KMS-11 (cell line): ENCODE measurements around the gene LCP1.

Source experiments
- H2AFZ ChIP-seq: fragments of 200-600 bp; sonication (generic); 2 replicates; pipeline ENCODE4 v1.6.1; 2016; ENCODE audit warnings: antibody characterized with exemption, mixed run types, low read depth
- H3K27ac ChIP-seq: fragments of 200-600 bp; sonication (generic); 2 replicates; pipeline ENCODE4 v1.6.1; 2016; ENCODE audit warnings: mild to moderate bottlenecking, mixed run types
- H3K27me3 ChIP-seq: fragments of 200-600 bp; sonication (generic); 2 replicates; pipeline ENCODE4 v1.6.1; 2017; ENCODE audit warnings: mild to moderate bottlenecking, low read depth, mixed run types, moderate library complexity; ENCODE audit not compliant: insufficient read depth
- H3K36me3 ChIP-seq: fragments of 200-600 bp; sonication (generic); 2 replicates; pipeline ENCODE4 v1.6.1; 2017; ENCODE audit warnings: mild to moderate bottlenecking, mixed run types; ENCODE audit not compliant: insufficient read depth
- H3K4me1 ChIP-seq: fragments of 200-600 bp; sonication (generic); 2 replicates; pipeline ENCODE4 v1.6.1; 2016; ENCODE audit warnings: mild to moderate bottlenecking, low read depth, mixed run types; ENCODE audit not compliant: poor library complexity, severe bottlenecking
- H3K4me2 ChIP-seq: fragments of 200-600 bp; sonication (generic); 2 replicates; pipeline ENCODE4 v1.7.0; 2016; ENCODE audit warnings: mild to moderate bottlenecking, mixed run types
- H3K4me3 ChIP-seq: fragments of 200-600 bp; sonication (generic); IDR thresholded peaks from 2 replicates; pipeline ENCODE4 v1.6.1; 2017; ENCODE audit warnings: low read depth, low read length, mixed read lengths; ENCODE audit not compliant: insufficient read depth
- H3K79me2 ChIP-seq: fragments of 200-600 bp; sonication (generic); 2 replicates; pipeline ENCODE4 v1.6.1; 2016; ENCODE audit warnings: low read depth, mixed run types; ENCODE audit not compliant: insufficient read depth
- H3K9ac ChIP-seq: fragments of 200-600 bp; sonication (generic); 2 replicates; pipeline ENCODE4 v1.6.1; 2016; ENCODE audit warnings: mild to moderate bottlenecking, mixed run types
- H4K20me1 ChIP-seq: fragments of 200-600 bp; sonication (generic); 2 replicates; pipeline ENCODE4 v1.6.1; 2016; ENCODE audit warnings: mild to moderate bottlenecking, mixed run types; ENCODE audit not compliant: insufficient read depth
- TF ChIP-seq, protein P1 (sequence below): fragments of 200-600 bp; sonication (generic); conservative IDR thresholded peaks from 2 replicates; pipeline ENCODE4 v1.6.1; 2017; ENCODE audit warnings: low read depth, mild to moderate bottlenecking, antibody characterized with exemption, low read length, moderate library complexity, mixed read lengths

The LCP1 gene

DNA sequence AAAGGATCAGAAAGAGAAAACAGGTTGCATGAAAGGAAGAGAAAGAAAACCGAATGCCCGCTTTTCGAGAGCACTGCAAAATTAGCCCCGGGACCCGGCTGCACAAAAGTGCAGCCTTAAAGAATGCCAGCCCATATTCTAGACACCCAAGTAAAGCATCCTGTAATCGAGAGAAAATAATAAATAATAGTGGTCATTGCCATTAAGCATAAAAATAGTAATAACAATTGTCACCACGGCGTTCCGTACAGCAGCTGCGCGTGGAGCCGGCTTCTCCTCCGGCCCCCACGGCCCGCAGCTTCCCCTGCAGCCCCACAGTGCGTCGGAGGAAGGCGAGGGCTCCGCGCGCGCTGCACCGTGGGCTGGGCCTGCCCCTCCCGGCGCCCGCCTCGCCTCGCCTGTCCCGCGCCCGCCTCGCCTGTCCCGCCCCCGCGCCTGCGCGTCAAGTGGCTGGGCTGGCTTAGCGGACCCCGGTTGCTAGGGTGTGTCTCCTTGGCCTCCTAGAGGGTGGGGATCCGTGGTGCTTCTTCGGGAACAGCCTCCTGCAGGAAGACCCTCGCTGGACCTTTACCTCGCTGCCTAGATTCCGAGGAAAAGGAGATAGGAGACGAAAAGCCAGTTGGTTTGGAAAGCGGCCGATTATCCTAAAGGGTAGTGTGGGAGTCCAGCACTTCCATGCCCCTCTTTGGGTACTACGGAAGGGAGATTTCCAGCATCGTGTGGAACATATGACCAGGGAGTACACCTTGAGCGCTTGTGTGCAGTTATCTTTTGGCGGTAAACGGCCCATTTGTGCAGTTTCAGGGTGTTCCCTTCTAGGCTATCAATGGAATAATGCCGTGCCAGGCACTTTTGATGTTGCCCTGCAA lies 29.7 kb upstream of the LCP1 start, which contains the start of gene LRRC63:
TSS of gene LRRC63 (plus strand) at position 446 of the 869 bp plus-strand sequence. CDS start 1,107 bp downstream, outside the sequence.
- no peaks in the 10 kb centered on the region for H3K79me2 ChIP-seq
- peak within 1 kb of the TSS; percentile 76 for H3K27ac ChIP-seq

DNA sequence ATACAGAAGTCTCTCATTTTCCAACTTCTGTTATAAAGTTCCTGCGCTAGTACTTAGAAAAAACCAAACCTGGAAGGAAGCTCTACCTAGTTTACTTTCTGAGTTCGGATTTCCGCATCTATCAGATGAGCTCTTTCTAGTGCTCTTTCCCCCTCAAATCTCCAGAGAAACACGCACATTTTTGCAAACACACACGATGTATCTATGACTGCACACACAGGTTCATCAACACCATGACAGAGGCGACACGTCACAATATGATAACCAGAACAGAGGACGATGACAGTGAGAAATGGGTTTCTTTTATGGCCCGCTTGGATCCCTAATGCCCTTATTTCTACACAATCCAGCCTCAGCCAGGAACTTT lies 29.1 kb upstream of the LCP1 start:
- Histone ChIP-seq H3K4me2 (peak overlapping the region; percentile 93), H3K27ac (peak overlapping the region; percentile 76), H3K36me3 (no peaks in the 10 kb centered on the region), H3K9ac (peak overlapping the region; percentile 72; the same call in 1 of the 2 replicates), H2AFZ (peak overlapping the region; percentile 96), H3K27me3 (no peaks in the 10 kb centered on the region), H4K20me1 (no peaks in the 10 kb centered on the region), H3K4me1 (peaks cover 16% of the 10 kb centered on the region), H3K4me3 (no peak overlapping the region), H3K79me2 (no peaks in the 10 kb centered on the region)
- TF ChIP-seq, protein P1, sequence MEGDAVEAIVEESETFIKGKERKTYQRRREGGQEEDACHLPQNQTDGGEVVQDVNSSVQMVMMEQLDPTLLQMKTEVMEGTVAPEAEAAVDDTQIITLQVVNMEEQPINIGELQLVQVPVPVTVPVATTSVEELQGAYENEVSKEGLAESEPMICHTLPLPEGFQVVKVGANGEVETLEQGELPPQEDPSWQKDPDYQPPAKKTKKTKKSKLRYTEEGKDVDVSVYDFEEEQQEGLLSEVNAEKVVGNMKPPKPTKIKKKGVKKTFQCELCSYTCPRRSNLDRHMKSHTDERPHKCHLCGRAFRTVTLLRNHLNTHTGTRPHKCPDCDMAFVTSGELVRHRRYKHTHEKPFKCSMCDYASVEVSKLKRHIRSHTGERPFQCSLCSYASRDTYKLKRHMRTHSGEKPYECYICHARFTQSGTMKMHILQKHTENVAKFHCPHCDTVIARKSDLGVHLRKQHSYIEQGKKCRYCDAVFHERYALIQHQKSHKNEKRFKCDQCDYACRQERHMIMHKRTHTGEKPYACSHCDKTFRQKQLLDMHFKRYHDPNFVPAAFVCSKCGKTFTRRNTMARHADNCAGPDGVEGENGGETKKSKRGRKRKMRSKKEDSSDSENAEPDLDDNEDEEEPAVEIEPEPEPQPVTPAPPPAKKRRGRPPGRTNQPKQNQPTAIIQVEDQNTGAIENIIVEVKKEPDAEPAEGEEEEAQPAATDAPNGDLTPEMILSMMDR: no peak

More for the DNA sequence above, 29.7 kb upstream of the LCP1 start, which contains the start of gene LRRC63:
- H3K4me3 ChIP-seq: no peak within 1 kb of the TSS
- peaks cover 16% of the 10 kb centered on the region for H3K4me1 ChIP-seq
- H3K27me3 ChIP-seq: no peaks in the 10 kb centered on the region
- H3K9ac ChIP-seq: peak within 1 kb of the TSS; percentile 72; the same call in 1 of the 2 replicates
- no peaks in the 10 kb centered on the region for H3K36me3 ChIP-seq
- peak within 1 kb of the TSS; percentile 93 for H3K4me2 ChIP-seq
- H4K20me1 ChIP-seq: no peaks in the 10 kb centered on the region
- H2AFZ ChIP-seq: peak within 1 kb of the TSS; percentile 96
- TF ChIP-seq, protein P1: no peak

DNA sequence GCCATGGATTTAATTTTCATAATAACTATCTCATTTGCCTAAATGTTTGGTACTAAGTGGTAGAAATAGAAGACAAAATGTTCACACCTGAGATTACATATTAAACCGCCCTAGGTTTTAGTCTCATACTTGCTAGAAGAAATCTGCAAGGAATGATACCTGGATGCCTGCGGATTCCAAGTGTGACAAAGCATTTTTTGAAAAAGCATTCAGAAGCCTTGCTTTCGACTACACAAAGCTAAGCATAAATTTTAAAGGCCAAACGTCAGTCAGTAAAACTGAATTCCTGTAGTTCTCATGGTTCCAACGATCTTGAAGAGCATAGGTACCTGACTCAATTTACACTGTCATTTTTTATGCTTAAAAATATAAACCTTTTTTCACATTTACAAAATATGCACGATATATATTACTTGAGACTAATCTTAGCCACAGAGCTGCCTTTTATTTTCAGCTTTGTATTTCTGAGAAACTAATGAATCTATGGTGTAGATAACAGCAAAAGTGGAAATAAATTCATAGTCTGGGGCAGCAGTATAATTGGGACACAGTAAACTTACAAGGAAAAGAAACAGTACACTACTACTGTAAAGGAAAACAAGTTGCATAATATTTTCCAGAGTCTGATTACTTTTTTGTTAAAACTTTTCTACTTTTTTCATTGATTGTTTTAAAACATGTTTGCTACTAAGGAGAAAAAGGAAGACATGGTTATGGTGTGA lies 28.5 kb upstream of the LCP1 start:
- H3K27ac ChIP-seq: peak overlapping the region; percentile 76
- H3K4me2 ChIP-seq: peak overlapping the region; percentile 93
- H3K27me3 ChIP-seq: no peaks in the 10 kb centered on the region
- H4K20me1 ChIP-seq: no peaks in the 10 kb centered on the region
- TF ChIP-seq, protein P1: no peak
- H3K9ac ChIP-seq: peak overlapping the region; percentile 72; the same call in 1 of the 2 replicates
- no peaks in the 10 kb centered on the region for H3K79me2 ChIP-seq
- peaks cover 16% of the 10 kb centered on the region for H3K4me1 ChIP-seq
- H3K36me3 ChIP-seq: no peaks in the 10 kb centered on the region
- H2AFZ ChIP-seq: peak overlapping the region; percentile 96
- no peak overlapping the region for H3K4me3 ChIP-seq

DNA sequence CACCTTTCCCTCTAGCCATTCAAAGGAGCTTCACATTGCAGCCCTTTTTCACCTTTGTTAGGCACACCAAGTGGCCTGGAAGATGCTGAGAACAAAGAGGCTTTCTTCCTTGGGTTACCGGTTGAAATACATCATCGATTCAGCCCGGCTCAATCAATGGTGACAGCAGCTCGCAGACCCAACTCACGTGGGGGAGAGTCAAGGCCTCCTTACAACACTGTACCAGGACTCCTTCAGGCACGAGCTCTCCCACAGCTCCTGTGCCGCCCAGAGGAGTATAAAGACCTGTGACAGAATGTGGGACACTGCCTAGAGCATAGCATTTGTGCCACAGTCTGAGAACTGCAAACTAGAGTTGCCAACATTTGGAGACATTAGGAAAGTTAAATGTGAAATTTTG lies 25.9 kb upstream of the LCP1 start:
- H3K27me3 ChIP-seq: no peaks in the 10 kb centered on the region
- TF ChIP-seq, protein P1: no peak
- H4K20me1 ChIP-seq: no peaks in the 10 kb centered on the region
- no peak overlapping the region for H3K4me3 ChIP-seq
- peaks cover 26% of the 10 kb centered on the region for H3K4me1 ChIP-seq
- no peaks in the 10 kb centered on the region for H3K36me3 ChIP-seq
- no peak overlapping the region for H3K27ac ChIP-seq
- no peak overlapping the region for H2AFZ ChIP-seq
- H3K79me2 ChIP-seq: no peaks in the 10 kb centered on the region
- H3K9ac ChIP-seq: no peak overlapping the region
- no peak overlapping the region for H3K4me2 ChIP-seq
